Measurements from ENCODE around the gene LMO7. TPM values are rescaled to one million over a fixed set of nuclear protein-coding genes. Genes with fewer than 3 reads are reported as not detected.

Gene LMO7
- total and polyA plus RNA-seq, 4 donors, result 10.8 to 32.0 (median 20.3) TPM

DNA sequence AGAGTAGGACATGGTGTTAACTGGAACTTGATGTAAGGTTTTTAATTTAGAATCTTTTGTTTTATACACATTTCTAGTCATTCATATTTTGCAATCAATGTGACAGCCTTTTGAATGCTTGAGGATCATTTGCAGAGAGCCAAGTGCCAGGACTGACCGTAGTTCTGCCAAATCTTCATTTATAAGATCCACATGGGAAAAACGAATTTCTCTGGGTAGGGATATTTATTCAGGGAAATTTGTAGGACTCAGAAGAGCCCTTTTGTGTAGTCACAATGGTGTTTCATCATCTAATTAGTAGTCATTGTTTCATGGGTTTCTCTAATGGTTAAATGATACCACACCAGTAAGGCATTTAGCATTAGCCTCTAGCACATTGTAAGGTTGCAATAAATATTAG is 161.1 kb downstream of the LMO7 start:
- Histone ChIP-seq H3K27me3 (ENCODE audit: control insufficient read depth, insufficient read depth, low read length) (no peaks in the 10 kb centered on the region), H3K36me3 (ENCODE audit: control insufficient read depth, insufficient read depth, low read length) (no peaks in the 10 kb centered on the region)

DNA sequence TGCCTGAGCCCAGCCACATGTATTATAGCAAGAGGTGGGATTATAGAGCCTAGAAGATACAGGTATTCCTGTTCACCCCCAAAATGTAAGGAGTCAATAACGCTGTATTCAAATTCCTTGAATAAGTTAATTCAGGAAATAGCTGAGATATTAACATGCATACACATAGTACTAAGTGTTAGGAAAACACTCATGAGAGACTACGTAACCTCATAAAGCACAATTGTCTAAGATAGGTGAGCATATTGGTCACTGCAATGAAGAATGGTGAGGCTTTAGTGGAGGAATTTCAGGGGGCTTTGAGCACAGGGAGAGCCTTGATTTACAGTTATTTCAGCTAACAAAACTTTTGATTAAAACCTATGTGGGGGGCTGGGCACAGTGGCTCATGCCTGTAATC is 161.6 kb downstream of the LMO7 start:
- Histone ChIP-seq H3K27ac (ENCODE audit: low read depth, low read length) (no peak overlapping the region), H3K4me1 (ENCODE audit: control insufficient read depth, insufficient read depth, low read length) (no peaks in the 10 kb centered on the region), H3K27me3 (ENCODE audit: control insufficient read depth, insufficient read depth, low read length) (no peaks in the 10 kb centered on the region), H3K4me3 (ENCODE audit: low read depth, low read length) (no peak overlapping the region), H3K9me3 (ENCODE audit: control insufficient read depth, insufficient read depth, low read length) (no peaks in the 10 kb centered on the region), H3K36me3 (ENCODE audit: control insufficient read depth, insufficient read depth, low read length) (no peaks in the 10 kb centered on the region)
- WGBS (ENCODE audit: insufficient coverage), result no CpG with 5 or more reads among the region's 2 CpGs
- no peak for DNase-seq (ENCODE audit: low read depth in 4 of 6, low spot score in 6 of 6)

More for the DNA sequence above, 161.1 kb downstream of the LMO7 start:
- Histone ChIP-seq H3K4me3 (ENCODE audit: low read depth, low read length) (no peak overlapping the region), H3K4me1 (ENCODE audit: control insufficient read depth, insufficient read depth, low read length) (no peaks in the 10 kb centered on the region), H3K9me3 (ENCODE audit: control insufficient read depth, insufficient read depth, low read length) (no peaks in the 10 kb centered on the region), H3K27ac (ENCODE audit: low read depth, low read length) (no peak overlapping the region)
- WGBS (ENCODE audit: insufficient coverage), result no CpG with 5 or more reads among the region's 2 CpGs
- DNase-seq (ENCODE audit: low read depth in 4 of 6, low spot score in 6 of 6), result peak in 1 of 6 donors; percentile 27

DNA sequence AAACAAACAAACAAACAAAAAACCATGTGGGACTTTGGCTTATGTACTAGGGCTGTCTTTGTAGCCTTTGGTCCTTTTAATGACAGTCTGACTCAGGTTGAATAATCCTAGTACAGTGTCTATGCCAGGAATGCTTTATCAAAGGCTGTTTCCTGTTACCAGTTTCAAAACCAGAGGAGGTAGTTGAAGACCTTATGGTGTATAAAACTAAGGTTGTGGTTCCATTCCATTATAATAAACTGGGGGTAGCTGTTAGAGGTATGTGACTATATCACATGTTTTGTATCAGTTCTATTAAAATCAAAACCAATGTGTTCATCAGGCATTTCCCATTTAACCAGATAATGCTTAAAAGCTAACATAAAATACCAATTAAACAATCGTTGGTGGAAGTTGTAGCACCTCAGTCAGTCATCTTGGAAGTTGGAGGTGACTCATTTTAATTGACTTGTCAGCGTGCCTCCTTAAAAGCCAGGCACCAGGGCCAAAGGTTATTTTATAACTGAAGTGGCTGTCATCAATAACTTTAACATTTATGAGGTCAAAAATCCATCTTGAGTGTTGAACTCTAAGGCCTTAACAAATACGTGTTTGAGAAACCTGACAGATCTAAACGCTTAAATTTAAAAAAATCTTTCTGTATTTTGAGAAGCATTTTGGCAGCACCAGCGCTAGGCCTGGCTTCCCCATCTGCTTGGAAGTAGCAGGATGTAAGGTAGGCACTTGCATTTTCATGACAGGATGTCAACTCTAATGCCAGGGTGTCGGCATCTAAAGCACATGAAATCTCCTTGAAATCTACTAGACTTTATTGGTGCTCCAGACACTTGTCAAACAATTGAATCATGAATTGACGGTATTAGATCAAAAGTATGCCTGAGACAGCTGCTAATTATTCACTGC is 162.5 kb downstream of the LMO7 start:
- peak in 1 of 6 donors; percentile 88 for DNase-seq (ENCODE audit: low read depth in 4 of 6, low spot score in 6 of 6)
- Histone ChIP-seq H3K36me3 (ENCODE audit: control insufficient read depth, insufficient read depth, low read length) (no peaks in the 10 kb centered on the region), H3K4me1 (ENCODE audit: control insufficient read depth, insufficient read depth, low read length) (no peaks in the 10 kb centered on the region), H3K4me3 (ENCODE audit: low read depth, low read length) (no peak overlapping the region), H3K27me3 (ENCODE audit: control insufficient read depth, insufficient read depth, low read length) (no peaks in the 10 kb centered on the region), H3K9me3 (ENCODE audit: control insufficient read depth, insufficient read depth, low read length) (no peaks in the 10 kb centered on the region), H3K27ac (ENCODE audit: low read depth, low read length) (no peak overlapping the region)
- WGBS (ENCODE audit: insufficient coverage), result 100% methylated on average over 1 of the region's 7 CpGs

DNA sequence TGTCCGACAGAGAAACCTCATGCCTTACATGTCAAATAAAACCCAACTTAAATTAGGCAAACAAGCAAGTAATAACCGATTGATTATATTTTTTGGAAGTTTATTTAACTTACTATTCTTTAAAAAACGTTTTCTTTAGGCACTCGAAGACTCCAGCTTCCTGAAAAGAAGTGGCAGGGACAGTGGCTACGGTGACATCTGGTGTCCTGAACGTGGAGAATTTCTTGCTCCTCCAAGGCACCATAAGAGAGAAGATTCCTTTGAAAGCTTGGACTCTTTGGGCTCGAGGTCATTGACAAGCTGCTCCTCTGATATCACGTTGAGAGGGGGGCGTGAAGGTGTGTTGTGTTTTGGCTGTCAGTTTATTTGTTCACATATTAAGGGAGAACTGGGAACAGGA is 164.4 kb downstream of the LMO7 start:
- Histone ChIP-seq H3K27me3 (ENCODE audit: control insufficient read depth, insufficient read depth, low read length) (no peaks in the 10 kb centered on the region), H3K4me3 (ENCODE audit: low read depth, low read length) (no peak overlapping the region), H3K27ac (ENCODE audit: low read depth, low read length) (no peak overlapping the region), H3K36me3 (ENCODE audit: control insufficient read depth, insufficient read depth, low read length) (no peaks in the 10 kb centered on the region), H3K9me3 (ENCODE audit: control insufficient read depth, insufficient read depth, low read length) (no peaks in the 10 kb centered on the region), H3K4me1 (ENCODE audit: control insufficient read depth, insufficient read depth, low read length) (no peaks in the 10 kb centered on the region)
- no peak for DNase-seq (ENCODE audit: low read depth in 4 of 6, low spot score in 6 of 6)
- 61% methylated on average over 6 of the region's 9 CpGs for WGBS (ENCODE audit: insufficient coverage)

DNA sequence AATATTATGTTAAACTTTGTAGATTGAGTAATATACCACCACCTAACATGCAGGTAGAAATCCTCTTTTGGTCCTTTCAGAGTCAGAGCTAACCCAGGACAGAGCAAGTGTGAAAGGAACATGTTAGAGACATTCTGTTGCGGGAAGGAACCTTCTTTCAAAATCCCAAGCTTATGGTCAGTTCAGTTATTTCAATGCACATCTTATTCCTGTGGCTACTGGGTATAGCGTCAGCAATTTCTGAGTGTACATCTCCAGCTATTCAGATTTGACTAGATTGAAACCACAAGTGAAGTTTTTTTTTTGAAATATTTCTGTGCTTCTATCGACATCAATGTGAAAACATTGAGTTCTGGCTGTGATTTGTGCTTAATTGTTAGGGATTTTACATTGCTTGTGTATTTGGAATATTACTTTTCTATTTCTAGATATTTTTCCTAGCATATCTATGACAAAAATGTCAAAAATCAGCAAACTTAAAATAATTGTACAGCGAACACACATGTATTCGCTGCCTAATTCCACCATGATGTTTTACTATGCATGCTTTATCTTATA is 165.3 kb downstream of the LMO7 start:
- DNase-seq (ENCODE audit: low read depth in 4 of 6, low spot score in 6 of 6), result no peak
- WGBS (ENCODE audit: insufficient coverage), result 100% methylated on average over 2 of the region's 5 CpGs
- H3K27ac ChIP-seq (ENCODE audit: low read depth, low read length), result no peak overlapping the region
- H3K27me3 ChIP-seq (ENCODE audit: control insufficient read depth, insufficient read depth, low read length), result no peaks in the 10 kb centered on the region
- H3K4me1 ChIP-seq (ENCODE audit: control insufficient read depth, insufficient read depth, low read length), result no peaks in the 10 kb centered on the region
- H3K36me3 ChIP-seq (ENCODE audit: control insufficient read depth, insufficient read depth, low read length), result no peaks in the 10 kb centered on the region
- no peaks in the 10 kb centered on the region for H3K9me3 ChIP-seq (ENCODE audit: control insufficient read depth, insufficient read depth, low read length)
- H3K4me3 ChIP-seq (ENCODE audit: low read depth, low read length), result no peak overlapping the region

DNA sequence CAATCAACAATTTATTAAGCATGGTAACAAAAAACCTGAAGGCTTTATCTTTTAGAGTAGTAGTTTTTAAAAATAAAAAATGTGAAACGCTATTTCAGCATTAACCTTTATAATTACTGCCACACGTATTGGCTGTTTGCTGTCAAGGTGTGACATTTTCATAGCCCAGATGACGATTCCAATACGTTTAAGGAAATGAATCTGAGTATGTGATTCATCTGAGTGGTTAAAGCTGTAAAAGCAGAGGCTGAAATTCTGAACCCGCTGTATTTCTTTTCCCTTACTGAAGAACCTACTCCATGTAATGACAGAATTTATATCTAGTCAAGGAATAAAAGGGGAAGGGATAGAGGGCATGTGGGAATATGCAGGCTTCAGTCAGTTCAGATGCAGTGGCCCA is 166.0 kb downstream of the LMO7 start:
- H3K9me3 ChIP-seq (ENCODE audit: control insufficient read depth, insufficient read depth, low read length), result no peaks in the 10 kb centered on the region
- no CpG with 5 or more reads among the region's 5 CpGs for WGBS (ENCODE audit: insufficient coverage)

DNA sequence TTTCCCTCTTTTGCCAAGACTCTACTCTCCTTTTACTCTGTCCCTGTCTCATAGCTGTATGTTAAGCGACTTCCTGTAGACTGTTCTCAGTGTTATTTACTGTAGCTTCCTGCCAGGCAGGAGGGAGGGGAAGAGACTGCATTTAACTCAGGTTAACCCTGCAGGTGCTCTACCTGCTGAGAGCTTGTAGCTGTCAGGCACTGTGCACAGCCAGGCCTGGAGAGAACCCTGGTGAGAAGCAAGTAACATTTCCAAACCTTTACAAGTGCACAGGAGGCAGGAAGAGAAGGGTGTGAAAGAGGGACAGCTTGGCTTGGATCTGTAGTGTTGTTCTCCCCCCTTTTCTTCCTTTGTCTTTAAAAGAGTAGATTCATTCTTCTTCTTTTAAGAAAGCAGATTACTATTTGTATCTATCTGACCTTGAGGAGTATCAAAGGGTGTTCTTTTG is 167.1 kb downstream of the LMO7 start:
- WGBS (ENCODE audit: insufficient coverage), result 29% methylated on average over 1 of the region's 1 CpG
- no peaks in the 10 kb centered on the region for H3K4me1 ChIP-seq (ENCODE audit: control insufficient read depth, insufficient read depth, low read length)
- H3K36me3 ChIP-seq (ENCODE audit: control insufficient read depth, insufficient read depth, low read length), result no peaks in the 10 kb centered on the region
- no peak overlapping the region for H3K4me3 ChIP-seq (ENCODE audit: low read depth, low read length)
- DNase-seq (ENCODE audit: low read depth in 4 of 6, low spot score in 6 of 6), result peak in 1 of 6 donors; percentile 27
- no peak overlapping the region for H3K27ac ChIP-seq (ENCODE audit: low read depth, low read length)
- H3K27me3 ChIP-seq (ENCODE audit: control insufficient read depth, insufficient read depth, low read length), result no peaks in the 10 kb centered on the region
- H3K9me3 ChIP-seq (ENCODE audit: control insufficient read depth, insufficient read depth, low read length), result no peaks in the 10 kb centered on the region

More for the DNA sequence above, 166.0 kb downstream of the LMO7 start:
- H3K36me3 ChIP-seq (ENCODE audit: control insufficient read depth, insufficient read depth, low read length), result no peaks in the 10 kb centered on the region
- DNase-seq (ENCODE audit: low read depth in 4 of 6, low spot score in 6 of 6), result no peak
- no peak overlapping the region for H3K27ac ChIP-seq (ENCODE audit: low read depth, low read length)
- H3K27me3 ChIP-seq (ENCODE audit: control insufficient read depth, insufficient read depth, low read length), result no peaks in the 10 kb centered on the region
- H3K4me3 ChIP-seq (ENCODE audit: low read depth, low read length), result no peak overlapping the region
- no peaks in the 10 kb centered on the region for H3K4me1 ChIP-seq (ENCODE audit: control insufficient read depth, insufficient read depth, low read length)

DNA sequence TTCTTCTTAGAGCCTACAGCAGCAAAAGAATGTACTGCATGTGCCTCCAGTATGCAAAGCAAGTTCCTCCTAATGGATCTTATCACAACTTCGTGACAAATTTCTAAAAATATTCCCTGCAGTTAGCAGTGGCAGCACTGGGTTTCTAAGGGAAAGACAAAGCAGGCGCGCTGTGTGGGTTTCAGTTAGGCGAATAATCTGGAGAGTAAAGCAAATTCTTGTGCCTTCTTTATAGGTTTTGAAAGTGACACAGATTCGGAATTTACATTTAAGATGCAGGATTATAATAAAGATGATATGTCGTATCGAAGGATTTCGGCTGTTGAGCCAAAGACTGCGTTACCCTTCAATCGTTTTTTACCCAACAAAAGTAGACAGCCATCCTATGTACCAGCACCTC is 167.9 kb downstream of the LMO7 start:
- WGBS (ENCODE audit: insufficient coverage), result 94% methylated on average over 3 of the region's 10 CpGs
- H3K27ac ChIP-seq (ENCODE audit: low read depth, low read length), result no peak overlapping the region
- peak in 1 of 6 donors; percentile 55 for DNase-seq (ENCODE audit: low read depth in 4 of 6, low spot score in 6 of 6)
- H3K9me3 ChIP-seq (ENCODE audit: control insufficient read depth, insufficient read depth, low read length), result no peaks in the 10 kb centered on the region
- H3K4me3 ChIP-seq (ENCODE audit: low read depth, low read length), result no peak overlapping the region
- no peaks in the 10 kb centered on the region for H3K27me3 ChIP-seq (ENCODE audit: control insufficient read depth, insufficient read depth, low read length)
- no peaks in the 10 kb centered on the region for H3K4me1 ChIP-seq (ENCODE audit: control insufficient read depth, insufficient read depth, low read length)
- no peaks in the 10 kb centered on the region for H3K36me3 ChIP-seq (ENCODE audit: control insufficient read depth, insufficient read depth, low read length)

DNA sequence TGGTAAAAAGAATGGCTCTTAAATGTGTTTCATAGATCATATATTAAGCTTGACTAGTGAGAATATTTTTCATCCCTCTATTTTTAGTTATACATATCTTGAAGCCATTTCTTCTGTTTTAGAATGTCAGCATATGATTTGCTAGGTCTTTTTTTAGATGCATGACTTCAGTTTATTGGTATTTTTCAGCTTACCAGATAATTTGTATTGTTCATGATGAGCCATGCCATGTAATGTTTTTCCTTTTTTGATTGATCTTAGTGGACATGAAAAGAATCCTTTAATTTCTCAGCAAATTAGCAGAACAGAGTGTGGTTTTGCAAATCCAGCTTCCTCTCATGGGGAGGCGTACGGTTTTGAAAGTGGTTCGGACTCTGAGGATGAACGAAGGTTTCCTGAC is 168.5 kb downstream of the LMO7 start:
- Histone ChIP-seq H3K36me3 (ENCODE audit: control insufficient read depth, insufficient read depth, low read length) (no peaks in the 10 kb centered on the region), H3K9me3 (ENCODE audit: control insufficient read depth, insufficient read depth, low read length) (no peaks in the 10 kb centered on the region), H3K4me1 (ENCODE audit: control insufficient read depth, insufficient read depth, low read length) (no peaks in the 10 kb centered on the region), H3K4me3 (ENCODE audit: low read depth, low read length) (no peak overlapping the region), H3K27ac (ENCODE audit: low read depth, low read length) (no peak overlapping the region), H3K27me3 (ENCODE audit: control insufficient read depth, insufficient read depth, low read length) (no peaks in the 10 kb centered on the region)
- 97% methylated on average over 4 of the region's 4 CpGs for WGBS (ENCODE audit: insufficient coverage)
- DNase-seq (ENCODE audit: low read depth in 4 of 6, low spot score in 6 of 6), result no peak

DNA sequence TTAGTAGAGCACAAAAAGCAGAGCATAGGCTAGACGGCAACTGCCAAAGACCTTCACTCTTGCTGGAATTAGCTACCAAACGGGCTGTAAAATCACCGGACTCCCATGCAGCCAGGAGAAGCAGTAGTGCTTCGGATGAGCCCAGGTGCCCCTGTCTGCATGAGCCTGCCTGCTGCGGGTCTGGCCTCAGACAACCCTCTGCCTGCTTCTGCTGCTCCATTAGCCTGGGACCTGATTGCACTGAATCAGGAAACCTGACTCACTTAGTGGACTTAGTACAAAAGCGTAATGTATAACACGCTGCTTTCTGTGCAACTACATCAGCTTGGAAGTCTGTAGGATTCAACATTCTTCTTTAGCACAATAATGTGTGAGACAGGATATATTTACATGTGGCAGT is 170.0 kb downstream of the LMO7 start:
- Histone ChIP-seq H3K36me3 (ENCODE audit: control insufficient read depth, insufficient read depth, low read length) (no peaks in the 10 kb centered on the region), H3K4me1 (ENCODE audit: control insufficient read depth, insufficient read depth, low read length) (no peaks in the 10 kb centered on the region), H3K9me3 (ENCODE audit: control insufficient read depth, insufficient read depth, low read length) (no peaks in the 10 kb centered on the region), H3K4me3 (ENCODE audit: low read depth, low read length) (no peak overlapping the region), H3K27me3 (ENCODE audit: control insufficient read depth, insufficient read depth, low read length) (no peaks in the 10 kb centered on the region), H3K27ac (ENCODE audit: low read depth, low read length) (no peak overlapping the region)
- 63% methylated on average over 5 of the region's 7 CpGs for WGBS (ENCODE audit: insufficient coverage)
- no peak for DNase-seq (ENCODE audit: low read depth in 4 of 6, low spot score in 6 of 6)
